Germinal center (tissue), 1 donor: Measurements from ENCODE around the gene HEATR5B.
"Not testable (repeated sequence)": the region's sequence is repeated elsewhere in the genome, so short reads cannot be mapped to it uniquely, and the experiment has no call there.

Source experiments
- DNase-seq: peaks from one replicate; pipeline ENCODE4 v3.0.0; 2012; ENCODE audit warnings: mixed read lengths, low spot score

Gene HEATR5B

DNA sequence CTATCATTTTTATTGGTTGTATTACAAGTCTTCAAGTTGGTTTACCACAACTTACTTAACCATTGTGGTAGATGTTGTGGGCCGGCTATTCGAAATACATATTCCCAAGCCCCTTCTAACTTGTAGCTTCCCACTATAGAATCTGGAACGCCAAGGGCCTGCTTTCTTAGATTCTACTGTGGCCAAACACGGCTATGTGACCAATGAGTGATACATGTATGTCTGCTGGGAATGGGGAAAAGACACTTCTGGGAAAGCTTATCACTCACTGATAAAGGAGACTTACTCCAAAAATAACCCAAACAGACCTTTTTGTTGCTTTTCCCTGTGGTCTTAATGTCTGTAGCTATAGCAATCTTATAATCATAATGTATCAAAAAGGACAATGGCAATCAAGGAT lies 142.3 kb downstream of the HEATR5B start:
- DNase-seq, result no peak

GRCh38 chr2:36936526-36936925 lies 147.6 kb downstream of the HEATR5B start:
- not testable (repeated sequence) for DNase-seq

GRCh38 chr2:36931688-36932087 lies 152.5 kb downstream of the HEATR5B start:
- not testable (repeated sequence) for DNase-seq
